ENCODE results near the gene PRR5L.

The PRR5L gene

DNA sequence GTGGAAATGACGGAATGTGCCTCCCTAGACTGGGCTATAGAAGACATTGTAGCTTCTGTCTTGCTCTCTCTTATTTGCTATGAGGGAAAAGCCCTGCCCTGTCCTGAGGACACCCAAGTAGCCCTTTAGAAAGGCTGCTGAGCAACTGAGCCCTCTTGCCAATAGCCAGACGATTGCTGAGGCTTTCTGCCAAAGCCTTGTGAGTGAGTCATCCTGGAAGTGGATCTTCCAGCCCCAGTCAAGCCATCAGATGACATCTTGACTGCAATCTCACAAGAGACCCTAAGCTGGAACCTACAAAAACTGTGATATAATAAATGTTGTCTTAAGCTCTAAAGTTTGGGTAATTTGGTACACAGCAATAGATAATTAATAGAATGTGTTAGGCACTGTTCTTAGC lies 217.9 kb downstream of the PRR5L start:
- Histone ChIP-seq H3K4me3 (ENCODE audit: low read depth in 1 of 2, low read length in 2 of 2) (no peak overlapping the region), H3K27me3 (ENCODE audit: low read depth, low read length) (no peaks in the 10 kb centered on the region), H3K27ac (ENCODE audit: low read length) (no peak overlapping the region), H3K36me3 (ENCODE audit: control insufficient read depth in 1 of 2, insufficient read depth in 2 of 2, low read length in 2 of 2) (no peaks in the 10 kb centered on the region), H3K9me3 (ENCODE audit: control insufficient read depth in 1 of 2, low read length in 2 of 2) (peaks cover 0 to 6% of the 10 kb centered on the region in 2 donors), H3K4me1 (ENCODE audit: control insufficient read depth in 1 of 2, insufficient read depth in 2 of 2, low read length in 2 of 2) (no peaks in the 10 kb centered on the region)

Measured in muscle layer of duodenum (tissue), 2 donors.